Endothelial cell of umbilical vein (primary cell): ENCODE measurements around the gene DPYD. TPM values are rescaled to one million over a fixed set of nuclear protein-coding genes. Genes with fewer than 3 reads are reported as not detected.
A peak's percentile ranks its signal among the peaks of the same experiment; 100 is the strongest.

Experiments used
- BruUV-seq: library from RNA; stranded (reverse); fragments of 400-500 nt; replicated peaks from 2 replicates; lab custom pipeline; 2021; lab: Mats Ljungman, UMichigan
- CTCF ChIA-PET: fragments of 300-600, 350-600 bp; sonication (Branson Sonifier 250); formaldehyde crosslinking; loops from one replicate; lab custom pipeline; 2021; ENCODE audit warnings: antibody characterized with exemption, inconsistent platforms; lab: Charles Lee
- POLR2A ChIA-PET: fragments of 300-600, 350-600 bp; sonication (Branson Sonifier 250); formaldehyde crosslinking; loops from one replicate; lab custom pipeline; 2021; ENCODE audit warnings: antibody characterized with exemption, inconsistent platforms; lab: Charles Lee
- DNase-seq: peaks from one replicate; pipeline ENCODE4 v3.0.0-alpha.2; 2011; ENCODE audit warnings: low read depth, low spot score
- FAIRE-seq: peaks from 2 replicates; lab custom pipeline; 2011; peaks lifted over from hg19 to GRCh38; lab: Jason Lieb, UNC
- H2AFZ ChIP-seq: 2 replicates; pipeline ENCODE4 v1.6.0; 2012; ENCODE audit warnings: low read depth, low read length, control low read depth, inconsistent platforms
- H3K27ac ChIP-seq: 2 replicates; pipeline ENCODE4 v1.5.1; 2011; ENCODE audit warnings: low read depth, mild to moderate bottlenecking, control low read depth, low read length, moderate library complexity; ENCODE audit not compliant: insufficient read depth
- H3K27me3 ChIP-seq, 2 experiments: 2 replicates each; pipeline versions ENCODE4 v1.6.0 to v1.6.1; 2011; ENCODE audit warnings: low read length in 2 of 2, mixed read lengths in 1 of 2; ENCODE audit not compliant: control insufficient read depth in 2 of 2, insufficient read depth in 2 of 2
- H3K36me3 ChIP-seq, 2 experiments: 2 replicates in 1 of 2; 3 replicates in 1 of 2; pipeline ENCODE4 v1.5.1; 2011; ENCODE audit warnings: low read length in 2 of 2, mild to moderate bottlenecking in 1 of 2, moderate library complexity in 1 of 2; ENCODE audit not compliant: control insufficient read depth in 2 of 2, insufficient read depth in 2 of 2; ENCODE audit errors: extremely low read depth in 1 of 2
- H3K4me1 ChIP-seq: 3 replicates; pipeline ENCODE4 v1.5.1; 2011; ENCODE audit warnings: mild to moderate bottlenecking, low read length; ENCODE audit not compliant: control insufficient read depth, insufficient read depth; ENCODE audit errors: extremely low read depth
- H3K4me2 ChIP-seq: 2 replicates; pipeline ENCODE4 v1.6.1; 2011; ENCODE audit warnings: low read length, control low read depth, mixed read lengths; ENCODE audit not compliant: insufficient read depth
- H3K4me3 ChIP-seq, 3 experiments: fragments of 200-600 bp in 1 of 3; sonication (generic), shearing (Covaris generic) in 1 of 3; replicated peaks in 1 of 3; 2 replicates each; pipeline ENCODE4 v1.5.1; 2011 to 2016; ENCODE audit warnings: control low read depth in 3 of 3, low read length in 3 of 3, mild to moderate bottlenecking in 2 of 3, inconsistent platforms in 1 of 3, low read depth in 1 of 3, moderate library complexity in 1 of 3; ENCODE audit not compliant: insufficient read depth in 1 of 3
- H3K79me2 ChIP-seq: 2 replicates; pipeline ENCODE4 v1.6.0; 2012; ENCODE audit warnings: low read length, inconsistent platforms; ENCODE audit not compliant: control insufficient read depth, insufficient read depth
- H3K9ac ChIP-seq: replicated peaks from 2 replicates; pipeline ENCODE3; 2011; ENCODE audit warnings: low read length, control low read depth; ENCODE audit not compliant: insufficient read depth; ENCODE audit errors: extremely low read depth
- H3K9me1 ChIP-seq: replicated peaks from 3 replicates; pipeline ENCODE4 v1.6.0; 2011; ENCODE audit warnings: mild to moderate bottlenecking, low read length; ENCODE audit not compliant: control insufficient read depth, insufficient read depth; ENCODE audit errors: extremely low read depth
- H3K9me3 ChIP-seq: replicated peaks from 2 replicates; pipeline ENCODE4 v1.5.1; 2012; ENCODE audit warnings: low read length, inconsistent platforms; ENCODE audit not compliant: control insufficient read depth, insufficient read depth
- H4K20me1 ChIP-seq: replicated peaks from 2 replicates; pipeline ENCODE3; 2011; ENCODE audit warnings: mild to moderate bottlenecking, low read length; ENCODE audit not compliant: control insufficient read depth, insufficient read depth; ENCODE audit errors: extremely low read depth
- EZH2 ChIP-seq: IDR thresholded peaks from 2 replicates; pipeline ENCODE4 v1.6.1; 2012; ENCODE audit warnings: borderline replicate concordance, low read depth, mild to moderate bottlenecking, moderate library complexity, low read length, inconsistent platforms; ENCODE audit not compliant: severe bottlenecking
- FOS ChIP-seq: IDR thresholded peaks from 2 replicates; pipeline ENCODE4 v1.6.1; 2011; ENCODE audit warnings: mild to moderate bottlenecking, low read length, moderate library complexity, borderline replicate concordance; ENCODE audit not compliant: insufficient read depth
- GATA2 ChIP-seq: IDR thresholded peaks from 2 replicates; pipeline ENCODE4 v1.7.0; 2011; ENCODE audit warnings: low read depth, mild to moderate bottlenecking, moderate library complexity, mixed read lengths, low read length; ENCODE audit not compliant: insufficient read length, insufficient read depth
- JUN ChIP-seq: IDR thresholded peaks from 2 replicates; pipeline ENCODE4 v1.6.1; 2011; ENCODE audit warnings: borderline replicate concordance, low read depth; ENCODE audit not compliant: insufficient read length, insufficient read depth
- MYC ChIP-seq: IDR thresholded peaks from one replicate; pipeline ENCODE4 v1.6.1; 2011; ENCODE audit warnings: mild to moderate bottlenecking, low read depth, low read length
- POLR2A ChIP-seq: IDR thresholded peaks from 2 replicates; pipeline ENCODE4 v1.6.1; 2012; ENCODE audit warnings: low read depth, mild to moderate bottlenecking, control low read depth, low read length
- POLR2AphosphoS5 ChIP-seq: IDR thresholded peaks from 2 replicates; pipeline ENCODE4 v1.6.1; 2012; ENCODE audit warnings: low read depth, mild to moderate bottlenecking, control low read depth, low read length, moderate library complexity; ENCODE audit not compliant: insufficient read depth
- dilution Hi-C: fragments of 300-500 bp; cut with MboI; formaldehyde crosslinking; loops from one replicate; pipeline ENCODE4 v1.15.0; 2019; ENCODE audit warnings: low sequenced_read_pairs; ENCODE audit not compliant: extremely low pct_ligation_motif_present
- intact Hi-C: fragments of 100-400 bp; cut with micrococcal nuclease; formaldehyde crosslinking; loops from one replicate; pipeline ENCODE4 v1.10.0; 2022
- polyA plus RNA-seq, 4 experiments: library from polyadenylated mRNA; depleted of rRNA in 3 of 4; stranded (reverse) in 3 of 4; unstranded in 1 of 4; fragments of >200 nt; gene quantifications; 2 replicates each; pipeline versions ENCODE4 v1.2.1 to v1.2.3, GENCODE V29; 2011 to 2012; ENCODE audit warnings: missing spikeins in 1 of 4
- total RNA-seq: library from RNA; stranded (reverse); gene quantifications from 2 replicates; pipeline ENCODE4 v1.2.3, GENCODE V29; 2021
- TF ChIP-seq, protein P1 (sequence below), 2 donors: IDR thresholded peaks; 1 replicate in 1 of 2; 2 replicates in 1 of 2; pipeline ENCODE4 v1.5.1; 2011; ENCODE audit warnings: low read length in 2 of 2, mild to moderate bottlenecking in 2 of 2, moderate library complexity in 2 of 2, control low read depth in 1 of 2, inconsistent platforms in 1 of 2, low read depth in 1 of 2; ENCODE audit not compliant: insufficient read depth in 1 of 2; ENCODE audit errors: extremely low read depth in 1 of 2
- TF ChIP-seq, protein P2 (sequence below): IDR thresholded peaks from 2 replicates; pipeline ENCODE4 v1.6.1; 2011; ENCODE audit not compliant: insufficient read depth, insufficient read length

Gene DPYD
- total and polyA plus RNA-seq, 2 donors (not counting 3 experiments of a cell fraction or from before 2014, with no cell fraction given): 4.6 to 15.1 TPM

DNA sequence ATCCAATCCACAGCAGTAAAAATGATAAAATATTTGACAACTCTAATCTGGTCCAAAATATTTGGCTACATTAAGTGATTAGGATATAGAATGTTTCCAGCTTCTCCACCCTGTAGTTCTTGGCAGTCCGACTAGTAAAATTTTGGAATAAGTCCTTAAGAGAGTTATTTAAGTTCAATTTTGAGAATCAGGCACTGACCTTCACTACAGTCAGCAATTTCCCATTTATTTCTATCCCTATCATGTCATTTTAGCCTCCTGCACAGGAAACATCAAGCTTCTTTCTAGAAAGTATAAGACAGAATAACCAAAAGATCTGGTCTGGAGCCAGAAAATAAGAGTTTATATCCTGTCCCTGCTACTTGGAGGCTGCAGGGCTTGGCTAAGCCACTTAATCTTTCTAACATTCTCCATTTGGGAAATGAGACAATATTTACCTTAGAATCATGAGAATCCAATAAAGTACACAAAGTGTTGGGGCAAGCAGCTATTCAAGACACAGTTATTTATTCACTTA lies 162.2 kb downstream of the DPYD start:
- BruUV-seq: no TSS peak
- TF ChIP-seq, protein P1, sequence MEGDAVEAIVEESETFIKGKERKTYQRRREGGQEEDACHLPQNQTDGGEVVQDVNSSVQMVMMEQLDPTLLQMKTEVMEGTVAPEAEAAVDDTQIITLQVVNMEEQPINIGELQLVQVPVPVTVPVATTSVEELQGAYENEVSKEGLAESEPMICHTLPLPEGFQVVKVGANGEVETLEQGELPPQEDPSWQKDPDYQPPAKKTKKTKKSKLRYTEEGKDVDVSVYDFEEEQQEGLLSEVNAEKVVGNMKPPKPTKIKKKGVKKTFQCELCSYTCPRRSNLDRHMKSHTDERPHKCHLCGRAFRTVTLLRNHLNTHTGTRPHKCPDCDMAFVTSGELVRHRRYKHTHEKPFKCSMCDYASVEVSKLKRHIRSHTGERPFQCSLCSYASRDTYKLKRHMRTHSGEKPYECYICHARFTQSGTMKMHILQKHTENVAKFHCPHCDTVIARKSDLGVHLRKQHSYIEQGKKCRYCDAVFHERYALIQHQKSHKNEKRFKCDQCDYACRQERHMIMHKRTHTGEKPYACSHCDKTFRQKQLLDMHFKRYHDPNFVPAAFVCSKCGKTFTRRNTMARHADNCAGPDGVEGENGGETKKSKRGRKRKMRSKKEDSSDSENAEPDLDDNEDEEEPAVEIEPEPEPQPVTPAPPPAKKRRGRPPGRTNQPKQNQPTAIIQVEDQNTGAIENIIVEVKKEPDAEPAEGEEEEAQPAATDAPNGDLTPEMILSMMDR (IDR thresholded peaks at IDR 0.05; ENCODE audit: extremely low read depth in 1 of 2, insufficient read depth in 1 of 2, low read depth in 1 of 2, low read length in 2 of 2): no peak
- TF ChIP-seq FOS (no peak), POLR2AphosphoS5 (no peak), JUN (no peak), EZH2 (no peak), POLR2A (no peak), MYC (no peak), GATA2 (no peak)
- TF ChIP-seq, protein P2, sequence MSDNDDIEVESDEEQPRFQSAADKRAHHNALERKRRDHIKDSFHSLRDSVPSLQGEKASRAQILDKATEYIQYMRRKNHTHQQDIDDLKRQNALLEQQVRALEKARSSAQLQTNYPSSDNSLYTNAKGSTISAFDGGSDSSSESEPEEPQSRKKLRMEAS: no peak
- ChIA-PET POLR2A (no interaction called here), CTCF (interaction anchor here (1.1 kb wide), 1 partner anchor 13 kb away, joined by 3 read pairs; no protein-coding TSS in a partner anchor)
- Histone ChIP-seq H3K9me1 (no peaks in the 10 kb centered on the region), H3K9me3 (no peaks in the 10 kb centered on the region), H2AFZ (no peak overlapping the region), H4K20me1 (no peaks in the 10 kb centered on the region), H3K4me3 (no peak overlapping the region), H3K79me2 (no peaks in the 10 kb centered on the region), H3K9ac (no peak overlapping the region), H3K4me2 (no peak overlapping the region), H3K36me3 (no peaks in the 10 kb centered on the region), H3K27me3 (no peaks in the 10 kb centered on the region), H3K4me1 (no peaks in the 10 kb centered on the region), H3K27ac (no peak overlapping the region)
- FAIRE-seq: no peak
- intact Hi-C loops (no loop called here), dilution Hi-C loops (no loop called here)
- DNase-seq: peak; percentile 34
